Adipocyte (in vitro differentiated cells): ENCODE results near the gene RAB23.

Experiments
- DNase-seq: peaks from one replicate; pipeline ENCODE4 v3.0.0-alpha.2; 2015; ENCODE audit warnings: low read depth
- H3K27me3 ChIP-seq: replicated peaks from 2 replicates; pipeline ENCODE4 v1.7.0; 2013; ENCODE audit warnings: mild to moderate bottlenecking, low read length, moderate library complexity; ENCODE audit not compliant: control insufficient read depth, insufficient read depth
- H3K36me3 ChIP-seq: 2 replicates; pipeline ENCODE4 v1.7.0; 2013; ENCODE audit warnings: low read length, mild to moderate bottlenecking, moderate library complexity; ENCODE audit not compliant: control insufficient read depth, insufficient read depth, severe bottlenecking
- H3K4me1 ChIP-seq: 2 replicates; pipeline ENCODE4 v1.7.0; 2013; ENCODE audit warnings: mild to moderate bottlenecking, low read length, moderate library complexity; ENCODE audit not compliant: control insufficient read depth, insufficient read depth
- H3K4me3 ChIP-seq: 2 replicates; pipeline ENCODE4 v1.7.0; 2013; ENCODE audit warnings: mild to moderate bottlenecking, low read length, moderate library complexity
- H3K9ac ChIP-seq: 2 replicates; pipeline ENCODE4 v1.7.0; 2013; ENCODE audit warnings: mild to moderate bottlenecking, low read length, moderate library complexity
- H3K9me3 ChIP-seq: 2 replicates; pipeline ENCODE4 v1.7.0; 2013; ENCODE audit warnings: mild to moderate bottlenecking, low read length, moderate library complexity; ENCODE audit not compliant: control insufficient read depth

Gene RAB23

DNA sequence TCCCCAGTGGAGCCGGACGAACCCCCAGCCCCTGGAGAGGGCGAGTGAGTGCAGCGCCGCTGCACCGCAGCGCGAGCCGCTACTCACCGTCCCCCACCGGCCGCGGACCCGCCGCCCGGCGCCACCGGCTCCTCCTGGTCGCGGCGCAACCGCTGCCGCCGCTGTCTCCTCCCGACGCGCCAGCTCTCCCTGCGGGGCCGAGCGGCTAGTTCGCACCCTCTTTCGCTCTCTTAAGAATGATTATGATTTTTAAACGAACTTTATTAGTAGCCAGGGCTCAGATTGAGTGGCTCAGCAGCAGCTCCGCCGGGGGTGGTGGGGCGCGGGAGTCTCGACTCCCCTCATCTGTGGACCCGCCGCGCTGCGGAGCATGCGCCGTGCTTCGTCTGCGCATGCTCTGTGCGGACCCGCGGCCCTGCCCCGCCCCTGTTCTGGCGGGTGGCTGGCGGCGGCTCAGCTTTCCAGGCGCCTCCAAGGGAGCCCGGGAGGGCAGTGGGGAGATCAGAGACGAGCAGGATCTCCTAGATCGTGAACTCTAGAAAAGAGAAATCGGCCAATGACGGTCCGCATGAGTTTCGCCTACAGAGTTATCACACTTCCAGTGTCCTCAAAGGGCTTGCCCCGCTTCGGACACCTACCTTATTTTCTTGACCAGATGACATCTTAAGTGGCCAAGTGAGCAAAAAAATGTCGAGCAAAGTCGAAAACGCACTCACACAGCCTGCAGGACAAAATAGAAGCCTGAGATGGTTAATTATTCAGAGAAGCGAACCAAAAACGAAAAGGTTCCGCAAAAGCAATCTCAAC is at the start of gene RAB23:
Gene RAB23 (minus strand): TSS at position 372 of the 807 bp plus-strand sequence. CDS start 11,927 bp downstream, outside the sequence.
- Histone ChIP-seq H3K27me3 (no peaks in the 10 kb centered on the region), H3K4me3 (peak within 1 kb of the TSS; percentile 96), H3K36me3 (no peaks in the 10 kb centered on the region), H3K9ac (peak within 1 kb of the TSS; percentile 94), H3K9me3 (no peaks in the 10 kb centered on the region), H3K4me1 (peaks cover 15% of the 10 kb centered on the region)
- DNase-seq: peak; percentile 93

DNA sequence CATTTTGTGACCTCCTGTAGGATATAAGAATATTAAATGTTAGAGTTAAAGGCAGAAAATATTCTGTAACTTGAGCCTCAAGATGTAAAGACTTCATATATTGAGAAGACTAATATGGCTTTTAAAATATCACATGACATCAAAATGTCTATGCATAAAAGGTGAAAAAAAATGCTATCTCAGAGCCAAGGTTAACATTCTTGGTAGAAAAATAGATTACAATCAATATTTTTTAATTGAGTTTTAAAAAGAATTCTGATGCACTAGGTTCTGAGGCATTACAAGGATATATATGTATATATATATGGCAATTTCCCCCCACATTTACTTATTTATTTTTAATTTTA is 46.2 kb upstream of the RAB23 start:
- Histone ChIP-seq H3K9ac (no peak overlapping the region), H3K4me3 (no peak overlapping the region), H3K27me3 (no peaks in the 10 kb centered on the region), H3K36me3 (no peaks in the 10 kb centered on the region), H3K9me3 (no peaks in the 10 kb centered on the region), H3K4me1 (peaks cover 27% of the 10 kb centered on the region)
- DNase-seq: no peak

DNA sequence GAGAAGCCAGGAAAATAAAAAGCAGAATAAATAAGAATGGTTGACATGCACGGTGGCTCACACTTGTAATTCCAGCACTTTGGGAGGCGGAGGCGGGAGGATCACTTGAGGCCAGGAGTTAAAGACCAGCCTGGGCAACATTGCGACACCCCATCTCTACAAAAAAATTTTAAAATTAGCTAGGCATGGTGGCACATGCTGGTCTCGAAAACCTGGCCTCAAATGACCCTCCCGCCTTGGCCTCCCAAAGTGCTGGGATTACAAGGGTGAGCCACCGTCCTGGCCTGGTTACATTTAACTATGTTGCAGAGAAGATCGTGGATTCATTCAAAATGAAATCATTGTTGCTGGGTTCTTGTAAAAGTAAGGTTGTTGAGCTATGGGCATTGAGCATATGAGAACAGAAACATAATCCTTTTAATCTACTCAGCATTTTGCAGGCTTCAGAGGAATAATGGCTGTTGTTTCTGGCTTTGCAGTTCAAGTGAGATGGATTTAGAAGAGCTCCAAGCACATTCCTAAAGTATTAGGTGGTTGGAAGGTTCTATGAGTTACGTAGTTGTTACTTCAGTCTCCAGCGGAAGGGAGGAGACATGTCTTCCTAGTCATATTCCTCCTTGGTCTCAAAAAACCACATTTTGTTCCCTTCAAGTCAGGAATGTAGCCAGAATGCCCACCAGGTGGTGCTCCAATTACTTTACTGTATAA is 45.6 kb upstream of the RAB23 start:
- H3K4me3 ChIP-seq: peak overlapping the region; percentile 45
- peaks cover 32% of the 10 kb centered on the region for H3K4me1 ChIP-seq
- H3K36me3 ChIP-seq: no peaks in the 10 kb centered on the region
- H3K9ac ChIP-seq: peak overlapping the region; percentile 9
- no peaks in the 10 kb centered on the region for H3K27me3 ChIP-seq
- H3K9me3 ChIP-seq: no peaks in the 10 kb centered on the region
- peak; percentile 96 for DNase-seq

DNA sequence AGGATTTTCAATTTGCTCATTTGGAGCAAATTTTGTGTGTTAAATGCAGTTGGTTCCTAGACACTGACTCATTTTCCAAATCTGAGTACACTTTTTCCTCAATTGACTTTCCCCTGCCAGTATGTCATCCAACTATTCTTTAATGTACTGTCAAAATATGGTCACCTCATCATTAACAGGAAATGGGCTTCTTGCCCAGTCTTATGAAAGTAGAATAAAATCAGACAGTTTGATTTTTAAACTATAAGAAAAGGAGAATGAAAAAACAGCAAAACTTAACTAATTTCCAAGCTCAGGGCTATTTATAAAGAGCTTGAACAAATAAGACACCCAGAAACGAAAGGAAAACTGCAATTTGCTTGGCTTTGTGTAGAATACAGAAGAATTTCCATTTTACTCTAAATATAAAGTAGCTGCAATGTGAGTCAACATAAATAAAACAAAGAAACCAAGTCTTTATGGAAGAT is 43.7 kb upstream of the RAB23 start:
- DNase-seq: peak; percentile 63

DNA sequence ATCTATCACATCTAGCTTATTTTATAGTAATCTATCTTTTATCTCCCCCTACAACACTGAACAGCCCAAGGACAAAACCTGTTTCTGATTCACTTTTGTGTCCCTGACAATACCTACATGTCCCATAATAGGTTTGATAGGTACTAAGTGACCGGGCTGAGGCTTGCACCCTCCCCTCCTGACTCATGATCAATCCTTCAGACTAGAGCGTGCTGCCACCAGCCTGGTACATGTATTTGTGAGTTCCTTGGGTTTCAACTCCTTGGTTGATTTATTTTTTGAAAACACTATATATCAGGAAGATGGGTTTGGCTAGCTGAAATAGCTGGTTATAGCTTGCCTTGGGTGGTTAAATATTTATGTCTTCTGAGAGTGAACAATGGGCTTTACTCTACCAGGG is 41.6 kb upstream of the RAB23 start:
- no peaks in the 10 kb centered on the region for H3K36me3 ChIP-seq
- peaks cover 46% of the 10 kb centered on the region for H3K4me1 ChIP-seq
- no peaks in the 10 kb centered on the region for H3K27me3 ChIP-seq
- peak overlapping the region; percentile 60 for H3K9ac ChIP-seq
- no peak overlapping the region for H3K4me3 ChIP-seq
- H3K9me3 ChIP-seq: no peaks in the 10 kb centered on the region
- no peak for DNase-seq

More for the DNA sequence above, 43.7 kb upstream of the RAB23 start:
- H3K36me3 ChIP-seq: no peaks in the 10 kb centered on the region
- H3K9me3 ChIP-seq: no peaks in the 10 kb centered on the region
- no peaks in the 10 kb centered on the region for H3K27me3 ChIP-seq
- peaks cover 44% of the 10 kb centered on the region for H3K4me1 ChIP-seq
- H3K4me3 ChIP-seq: peak overlapping the region; percentile 42
- no peak overlapping the region for H3K9ac ChIP-seq

- Histone ChIP-seq H3K27me3 (no peaks in the 10 kb centered on the region), H3K4me1 (peaks cover 49% of the 10 kb centered on the region), H3K36me3 (no peaks in the 10 kb centered on the region), H3K9me3 (no peaks in the 10 kb centered on the region), H3K9ac (peak overlapping the region; percentile 60), H3K4me3 (peak overlapping the region; percentile 47)
- peak; percentile 81 for DNase-seq
These were observed 41.0 kb upstream of the RAB23 start for GRCh38 chr6:57262901-57263694.

GRCh38 chr6:57262488-57262887 is 40.4 kb upstream of the RAB23 start:
- peak overlapping the region; percentile 60 for H3K9ac ChIP-seq
- H3K9me3 ChIP-seq: no peaks in the 10 kb centered on the region
- no peaks in the 10 kb centered on the region for H3K27me3 ChIP-seq
- H3K4me1 ChIP-seq: peaks cover 48% of the 10 kb centered on the region
- peak; percentile 35 for DNase-seq
- H3K36me3 ChIP-seq: no peaks in the 10 kb centered on the region
- H3K4me3 ChIP-seq: peak overlapping the region; percentile 47

- Histone ChIP-seq H3K27me3 (no peaks in the 10 kb centered on the region), H3K9ac (peak overlapping the region; percentile 60), H3K9me3 (no peaks in the 10 kb centered on the region), H3K4me3 (peak overlapping the region; percentile 47), H3K4me1 (peaks cover 46% of the 10 kb centered on the region), H3K36me3 (no peaks in the 10 kb centered on the region)
- no peak for DNase-seq
These were observed 39.8 kb upstream of the RAB23 start for GRCh38 chr6:57261926-57262325.

DNA sequence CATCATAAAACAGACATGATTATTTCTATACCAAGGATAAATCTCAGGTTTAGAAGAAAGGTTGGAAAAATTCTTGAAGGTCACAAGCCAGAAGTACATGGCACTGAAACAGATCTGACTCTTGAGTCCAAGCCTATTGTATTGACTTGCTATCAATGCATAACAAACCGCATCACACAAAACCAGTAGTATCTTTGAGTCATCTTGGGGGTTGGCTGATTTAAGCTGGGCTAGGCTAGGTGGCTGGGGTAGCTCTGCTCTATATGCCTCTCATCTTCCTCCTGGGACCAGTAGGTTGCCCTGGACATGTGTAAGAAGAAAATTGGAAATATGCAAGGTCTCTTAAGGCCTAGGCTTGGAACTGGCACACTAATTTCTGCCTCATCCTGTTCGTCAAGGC is 37.0 kb upstream of the RAB23 start:
- no peak overlapping the region for H3K9ac ChIP-seq
- no peaks in the 10 kb centered on the region for H3K27me3 ChIP-seq
- H3K9me3 ChIP-seq: no peaks in the 10 kb centered on the region
- DNase-seq: no peak
- H3K36me3 ChIP-seq: no peaks in the 10 kb centered on the region
- no peak overlapping the region for H3K4me3 ChIP-seq
- H3K4me1 ChIP-seq: peaks cover 34% of the 10 kb centered on the region

GRCh38 chr6:57257911-57258541 is 35.9 kb upstream of the RAB23 start:
- Histone ChIP-seq H3K4me3 (peak overlapping the region; percentile 86), H3K4me1 (peaks cover 28% of the 10 kb centered on the region), H3K36me3 (no peaks in the 10 kb centered on the region), H3K27me3 (no peaks in the 10 kb centered on the region), H3K9me3 (no peaks in the 10 kb centered on the region), H3K9ac (peak overlapping the region; percentile 90)
- DNase-seq: peak; percentile 73
